H1 (cell line): ENCODE measurements around the gene GRAMD1C. TPM values are rescaled to one million over a fixed set of nuclear protein-coding genes. Genes with fewer than 3 reads are reported as not detected.

Experiments
- CTCF ChIA-PET: fragments of 300-600 bp; sonication (Branson Sonifier 250); formaldehyde crosslinking; loops from one replicate; lab custom pipeline; 2021; ENCODE audit not compliant: partially characterized antibody; lab: Charles Lee
- POLR2A ChIA-PET: fragments of 300-600 bp; sonication (Branson Sonifier 250); formaldehyde crosslinking; loops from one replicate; lab custom pipeline; 2021; ENCODE audit warnings: inconsistent platforms; ENCODE audit not compliant: partially characterized antibody; lab: Charles Lee
- DNase-seq, 2 experiments: peaks; one replicate each; pipeline versions ENCODE4 v3.0.0 to v3.0.0-alpha.2; 2010 to 2022; ENCODE audit warnings: low spot score in 2 of 2, low read depth in 1 of 2, mixed read lengths in 1 of 2
- FAIRE-seq: peaks from 2 replicates; lab custom pipeline; 2011; peaks lifted over from hg19 to GRCh38; lab: Jason Lieb, UNC
- H2AFZ ChIP-seq: 2 replicates; pipeline ENCODE4 v1.8.1; 2012; ENCODE audit warnings: low read length, inconsistent platforms
- H2AK5ac ChIP-seq: 2 replicates; pipeline ENCODE4 v1.6.1; 2013; ENCODE audit warnings: low read depth, low read length
- H2BK120ac ChIP-seq: replicated peaks from 2 replicates; pipeline ENCODE3; 2013; ENCODE audit warnings: low read depth, low read length, inconsistent platforms
- H2BK12ac ChIP-seq: 2 replicates; pipeline ENCODE4 v1.6.1; 2013; ENCODE audit warnings: low read depth, low read length
- H2BK15ac ChIP-seq: 2 replicates; pipeline ENCODE4 v1.6.1; 2013; ENCODE audit warnings: low read length
- H2BK20ac ChIP-seq: 2 replicates; pipeline ENCODE4 v1.6.1; 2013; ENCODE audit warnings: low read length
- H2BK5ac ChIP-seq: 2 replicates; pipeline ENCODE4 v1.6.1; 2013; ENCODE audit warnings: low read depth, low read length
- H3K14ac ChIP-seq: 2 replicates; pipeline ENCODE4 v1.6.1; 2013; ENCODE audit warnings: inconsistent platforms; ENCODE audit not compliant: insufficient read length
- H3K18ac ChIP-seq: 2 replicates; pipeline ENCODE4 v1.6.1; 2013; ENCODE audit warnings: low read length; ENCODE audit errors: extremely low read depth
- H3K23ac ChIP-seq: 2 replicates; pipeline ENCODE4 v1.6.1; 2013; ENCODE audit warnings: inconsistent platforms; ENCODE audit not compliant: insufficient read length
- H3K23me2 ChIP-seq: 2 replicates; pipeline ENCODE4 v1.6.1; 2013; ENCODE audit warnings: low read depth, low read length
- H3K27ac ChIP-seq: 2 replicates; pipeline ENCODE4 v1.6.1; 2011; ENCODE audit warnings: low read depth, low read length, inconsistent platforms
- H3K27me3 ChIP-seq, 4 experiments: replicated peaks in 1 of 4; 1 replicate in 1 of 4; 2 replicates in 3 of 4; pipeline versions ENCODE4 v1.6.1 to v1.8.1; 2011 to 2013; ENCODE audit warnings: low read length in 3 of 4, mild to moderate bottlenecking in 3 of 4, inconsistent platforms in 2 of 4, mixed read lengths in 2 of 4, moderate library complexity in 1 of 4; ENCODE audit not compliant: control insufficient read depth in 3 of 4, insufficient read depth in 3 of 4; ENCODE audit errors: extremely low read depth in 1 of 4
- H3K36me3 ChIP-seq, 4 experiments: 2 replicates each; pipeline versions ENCODE4 v1.6.1 to v1.8.1; 2011 to 2013; ENCODE audit warnings: mild to moderate bottlenecking in 4 of 4, low read length in 3 of 4, moderate library complexity in 2 of 4, control low read depth in 1 of 4, inconsistent platforms in 1 of 4; ENCODE audit not compliant: insufficient read depth in 4 of 4, control insufficient read depth in 2 of 4
- H3K4ac ChIP-seq: replicated peaks from 2 replicates; pipeline ENCODE3; 2013; ENCODE audit warnings: low read length, low read depth, mixed read lengths, inconsistent platforms; ENCODE audit not compliant: insufficient read length
- H3K4me1 ChIP-seq, 4 experiments: replicated peaks in 1 of 4; 1 replicate in 1 of 4; 2 replicates in 3 of 4; pipeline versions ENCODE4 v1.6.1 to v1.8.1; 2011 to 2013; ENCODE audit warnings: low read length in 3 of 4, inconsistent platforms in 2 of 4, mixed read lengths in 1 of 4; ENCODE audit not compliant: insufficient read depth in 4 of 4, control insufficient read depth in 3 of 4
- H3K4me2 ChIP-seq, 2 experiments: 2 replicates each; pipeline versions ENCODE4 v1.6.1 to v1.8.1; 2011 to 2013; ENCODE audit warnings: low read depth in 2 of 2, low read length in 2 of 2, control low read depth in 1 of 2, inconsistent platforms in 1 of 2, mild to moderate bottlenecking in 1 of 2; ENCODE audit not compliant: insufficient read depth in 1 of 2
- H3K4me3 ChIP-seq, 4 experiments: fragments of 200-600, 300-600 bp in 1 of 4; sonication (generic), shearing (Covaris generic), sonication (Bioruptor Twin) in 1 of 4; 2 replicates each; pipeline versions ENCODE4 v1.5.1 to v1.8.1; 2011 to 2016; ENCODE audit warnings: low read length in 4 of 4, low read depth in 3 of 4, control low read depth in 2 of 4, inconsistent platforms in 2 of 4, mild to moderate bottlenecking in 2 of 4, mixed read lengths in 1 of 4, moderate library complexity in 1 of 4; ENCODE audit not compliant: insufficient read depth in 2 of 4; ENCODE audit errors: extremely low read depth in 1 of 4
- H3K56ac ChIP-seq: replicated peaks from 2 replicates; pipeline ENCODE3; 2013; ENCODE audit warnings: low read depth, mild to moderate bottlenecking, mixed read lengths, low read length, inconsistent platforms; ENCODE audit not compliant: insufficient read length
- H3K79me1 ChIP-seq: 2 replicates; pipeline ENCODE4 v1.6.1; 2013; ENCODE audit warnings: low read depth, low read length, control low read depth
- H3K79me2 ChIP-seq, 2 experiments: 2 replicates each; pipeline versions ENCODE4 v1.6.1 to v1.8.1; 2012 to 2013; ENCODE audit warnings: low read length in 2 of 2, mild to moderate bottlenecking in 2 of 2, inconsistent platforms in 1 of 2; ENCODE audit not compliant: insufficient read depth in 2 of 2, control insufficient read depth in 1 of 2
- H3K9ac ChIP-seq, 4 experiments: replicated peaks in 1 of 4; 1 replicate in 1 of 4; 2 replicates in 3 of 4; pipeline versions ENCODE4 v1.6.1 to v1.8.1; 2011 to 2013; ENCODE audit warnings: low read depth in 3 of 4, low read length in 3 of 4, control low read depth in 2 of 4, mild to moderate bottlenecking in 2 of 4, moderate library complexity in 2 of 4, inconsistent platforms in 1 of 4; ENCODE audit errors: extremely low read depth in 1 of 4
- H3K9me3 ChIP-seq, 2 experiments: 2 replicates each; pipeline versions ENCODE4 v1.6.1 to v1.8.1; 2012 to 2013; ENCODE audit warnings: mild to moderate bottlenecking in 2 of 2, moderate library complexity in 2 of 2, control low read depth in 1 of 2, inconsistent platforms in 1 of 2, low read depth in 1 of 2, low read length in 1 of 2, mixed read lengths in 1 of 2; ENCODE audit not compliant: insufficient read depth in 2 of 2
- H4K20me1 ChIP-seq, 2 experiments: replicated peaks in 1 of 2; 2 replicates each; pipeline versions ENCODE3 to v1.8.1; 2011 to 2013; ENCODE audit warnings: inconsistent platforms in 2 of 2, low read length in 2 of 2, mild to moderate bottlenecking in 1 of 2; ENCODE audit not compliant: insufficient read depth in 2 of 2, control insufficient read depth in 1 of 2
- H4K5ac ChIP-seq: 2 replicates; pipeline ENCODE4 v1.6.1; 2013; ENCODE audit warnings: low read length, low read depth, mixed read lengths, inconsistent platforms; ENCODE audit not compliant: insufficient read length
- H4K8ac ChIP-seq: 2 replicates; pipeline ENCODE4 v1.8.0; 2013; ENCODE audit warnings: mild to moderate bottlenecking, moderate library complexity, low read length, inconsistent platforms; ENCODE audit not compliant: insufficient read depth; ENCODE audit errors: extremely low read depth
- H4K91ac ChIP-seq: replicated peaks from 2 replicates; pipeline ENCODE3; 2013; ENCODE audit warnings: low read length, mixed read lengths, inconsistent platforms; ENCODE audit not compliant: insufficient read length
- CEBPB ChIP-seq: IDR thresholded peaks from 2 replicates; pipeline ENCODE4 v1.6.1; 2012; ENCODE audit warnings: low read depth, low read length
- E2F6 ChIP-seq: IDR thresholded peaks from 2 replicates; pipeline ENCODE4 v1.6.1; 2012; ENCODE audit warnings: inconsistent platforms
- TCF12 ChIP-seq: IDR thresholded peaks from 2 replicates; pipeline ENCODE4 v1.6.1; 2011; ENCODE audit warnings: low read depth, mild to moderate bottlenecking, low read length
- WGBS, 2 experiments: shearing (Covaris generic) in 1 of 2; methylation state at CpG; one replicate each; pipeline versions ENCODE4 v1.1.6 to v1.1.7; 2013 to 2015; ENCODE audit warnings: low lambda C conversion rate in 2 of 2, mixed read lengths in 2 of 2, inconsistent platforms in 1 of 2, low coverage in 1 of 2, missing lambda C conversion rate in 1 of 2; ENCODE audit not compliant: insufficient replicate concordance in 2 of 2, insufficient coverage in 1 of 2, insufficient read length in 1 of 2; ENCODE audit errors: extremely low coverage in 1 of 2, missing lambda C conversion rate in 1 of 2; 5-methylcytosine and 5-hydroxymethylcytosine counted together
- polyA plus RNA-seq, 7 experiments: library from polyadenylated mRNA; depleted of rRNA in 3 of 7; stranded (reverse) in 5 of 7; unstranded in 2 of 7; fragments of >200 nt in 5 of 7; fragments of 200-250 nt in 2 of 7; gene quantifications; 1 replicate in 5 of 7; 2 replicates in 1 of 7; 4 replicates in 1 of 7; pipeline versions ENCODE4 v1.2.1 to v1.2.3, GENCODE V29; 2011 to 2013; ENCODE audit warnings: missing spikeins in 2 of 7, mixed read lengths in 2 of 7
- total RNA-seq: library from RNA; stranded (reverse); fragmentation: NEBNext Ultra II Directional; extraction: Animal tissue kit (Norgen Biotek cat#: 25700); gene quantifications from 2 replicates; pipeline ENCODE4 v1.2.1, GENCODE V29; 2021

Gene GRAMD1C
- total and polyA plus RNA-seq, 2 of the 8 experiments (the other 6 are each of a cell fraction or from before 2014, with no cell fraction given): 0.62 to 2.1 TPM

- Histone ChIP-seq H3K23ac (no peak overlapping the region), H3K4me1 (peaks cover 0 to 3% (median 0%) of the 10 kb centered on the region in 4 experiments; a peak in 1 of 7 replicates), H3K27me3 (no peaks in the 10 kb centered on the region), H3K79me2 (no peaks in the 10 kb centered on the region), H2AFZ (no peak overlapping the region), H4K5ac (no peak overlapping the region), H2BK20ac (no peak overlapping the region), H3K14ac (no peak overlapping the region), H3K18ac (no peak overlapping the region), H2BK12ac (no peak overlapping the region), H2BK120ac (no peak overlapping the region), H3K4me2 (no peak overlapping the region), H3K23me2 (no peaks in the 10 kb centered on the region), H2BK5ac (no peak overlapping the region), H3K56ac (no peak overlapping the region)
- WGBS, 2 experiments: 100% methylated on average over 2 of the region's 2 CpGs; no CpG with 5 or more reads in 1 of the 2 experiments
- no peak for FAIRE-seq
- ChIA-PET POLR2A (no interaction called here), CTCF (interaction anchor here (1.6 to 2.6 kb wide), 3 partner anchors 9 to 163 kb away, joined by 5 to 11 read pairs (median 9); no protein-coding TSS in a partner anchor)
- TF ChIP-seq CEBPB: peak; percentile 74; the same call in 1 of the 2 replicates
- TF ChIP-seq TCF12: no peak
- no peak for TF ChIP-seq E2F6
- TF ChIP-seq, all 59 proteins: peak for 1
- DNase-seq: no peak
- Histone ChIP-seq H3K27ac (no peak overlapping the region), H4K8ac (no peak overlapping the region), H3K4ac (no peak overlapping the region), H2AK5ac (no peak overlapping the region), H4K91ac (no peak overlapping the region), H3K9ac (no peak overlapping the region), H3K4me3 (no peak overlapping the region), H3K36me3 (no peaks in the 10 kb centered on the region), H2BK15ac (no peak overlapping the region), H4K20me1 (no peaks in the 10 kb centered on the region), H3K79me1 (no peaks in the 10 kb centered on the region), H3K9me3 (no peaks in the 10 kb centered on the region)
These were observed 60.3 kb downstream of the GRAMD1C start for GRCh38 chr3:113898892-113899291.
